HPDE6-E6E7 (cell line): ENCODE data around the gene QKI.
A peak's percentile ranks its signal among the peaks of the same experiment; 100 is the strongest.

Experiments used
- DNase-seq: peaks from one replicate; pipeline ENCODE4 v3.0.0; 2011; ENCODE audit warnings: missing footprints; ENCODE audit errors: extremely low spot score

The QKI gene

GRCh38 chr6:163532526-163533078 is 118.1 kb downstream of the QKI start:
- no peak for DNase-seq

GRCh38 chr6:163533443-163533842 is 118.9 kb downstream of the QKI start:
- DNase-seq, result peak; percentile 11

- DNase-seq, result no peak
Measured at GRCh38 chr6:163536770-163537169, 122.3 kb downstream of the QKI start.

- no peak for DNase-seq
Measured at GRCh38 chr6:163538331-163538730, 123.8 kb downstream of the QKI start.

GRCh38 chr6:163539101-163539762 is 124.7 kb downstream of the QKI start:
- DNase-seq, result no peak

- DNase-seq, result no peak
Measured at GRCh38 chr6:163543321-163543720, 128.8 kb downstream of the QKI start.

- DNase-seq, result no peak
Measured at GRCh38 chr6:163545370-163545769, 130.9 kb downstream of the QKI start.

GRCh38 chr6:163547287-163547686 is 132.8 kb downstream of the QKI start:
- no peak for DNase-seq

GRCh38 chr6:163548624-163549023 is 134.1 kb downstream of the QKI start:
- no peak for DNase-seq

- DNase-seq, result no peak
Measured at GRCh38 chr6:163554032-163554431, 139.5 kb downstream of the QKI start.

GRCh38 chr6:163554663-163555062 is 140.1 kb downstream of the QKI start:
- no peak for DNase-seq

- no peak for DNase-seq
Measured at GRCh38 chr6:163559661-163560060, 145.1 kb downstream of the QKI start.

GRCh38 chr6:163563318-163563717 is 148.8 kb downstream of the QKI start:
- no peak for DNase-seq

- DNase-seq, result no peak
Measured at GRCh38 chr6:163564534-163564933, 150.0 kb downstream of the QKI start.

GRCh38 chr6:163565140-163565539 is 150.6 kb downstream of the QKI start:
- no peak for DNase-seq

GRCh38 chr6:163566056-163566455 is 151.5 kb downstream of the QKI start:
- DNase-seq, result no peak

- DNase-seq, result no peak
Measured at GRCh38 chr6:163568275-163568674, 153.8 kb downstream of the QKI start.

- no peak for DNase-seq
Measured at GRCh38 chr6:163570579-163571231, 156.2 kb downstream of the QKI start.

- DNase-seq, result no peak
Measured at GRCh38 chr6:163571730-163572129, 157.2 kb downstream of the QKI start.

- DNase-seq, result no peak
Measured at GRCh38 chr6:163572612-163573011, 158.1 kb downstream of the QKI start.

GRCh38 chr6:163573503-163574179 is 159.1 kb downstream of the QKI start:
- no peak for DNase-seq

- DNase-seq, result no peak
Measured at GRCh38 chr6:163576114-163576513, 161.6 kb downstream of the QKI start.

GRCh38 chr6:163577404-163577803 is 162.9 kb downstream of the QKI start:
- no peak for DNase-seq
